Muscle layer of duodenum (tissue), 2 donors: Measurements from ENCODE around the gene NCOA1.
"Not testable (repeated sequence)": the region's sequence is repeated elsewhere in the genome, so short reads cannot be mapped to it uniquely, and the experiment has no call there.

ENCODE experiments used
- H3K27ac ChIP-seq: one replicate; pipeline ENCODE4 v1.7.0; 2013; ENCODE audit warnings: mild to moderate bottlenecking, low read length
- H3K27me3 ChIP-seq: one replicate; pipeline ENCODE4 v1.7.0; 2013; ENCODE audit warnings: low read depth, mild to moderate bottlenecking, control low read depth, low read length
- H3K36me3 ChIP-seq, 2 donors: one replicate each; pipeline ENCODE4 v1.7.0; 2013; ENCODE audit warnings: low read length in 2 of 2, control low read depth in 1 of 2, mild to moderate bottlenecking in 1 of 2; ENCODE audit not compliant: insufficient read depth in 2 of 2, control insufficient read depth in 1 of 2
- H3K4me1 ChIP-seq, 2 donors: one replicate each; pipeline ENCODE4 v1.7.0; 2013; ENCODE audit warnings: low read length in 2 of 2, mild to moderate bottlenecking in 2 of 2, control low read depth in 1 of 2, moderate library complexity in 1 of 2; ENCODE audit not compliant: insufficient read depth in 2 of 2, control insufficient read depth in 1 of 2
- H3K4me3 ChIP-seq, 2 donors: one replicate each; pipeline ENCODE4 v1.7.0; 2013; ENCODE audit warnings: low read length in 2 of 2, low read depth in 1 of 2, mild to moderate bottlenecking in 1 of 2
- H3K9me3 ChIP-seq, 2 donors: one replicate each; pipeline ENCODE4 v1.7.0; 2013; ENCODE audit warnings: low read length in 2 of 2, control low read depth in 1 of 2, mild to moderate bottlenecking in 1 of 2; ENCODE audit not compliant: control insufficient read depth in 1 of 2
- donor health status: healthy.

Gene NCOA1

DNA sequence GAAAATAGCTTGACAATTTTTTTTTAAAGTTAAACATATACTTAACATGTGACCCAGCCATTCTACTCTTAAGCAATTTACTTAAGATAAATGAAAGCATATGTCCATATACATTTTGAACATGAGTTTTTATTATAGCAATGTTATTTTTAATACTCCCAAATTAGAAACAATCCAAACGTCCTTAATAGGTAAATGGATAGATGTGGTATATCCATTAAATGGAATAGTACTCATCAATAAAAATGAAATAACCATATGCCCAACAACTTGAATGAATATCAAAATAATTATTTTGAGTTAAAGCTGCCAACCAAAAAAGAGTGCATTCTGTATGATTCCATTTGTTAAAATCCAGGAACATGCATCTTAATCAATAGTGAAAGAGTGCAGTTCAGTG lies 29.1 kb downstream of the NCOA1 start:
- no peak overlapping the region for H3K27ac ChIP-seq
- no peaks in the 10 kb centered on the region for H3K36me3 ChIP-seq
- H3K4me1 ChIP-seq: peaks cover 0 to 6% of the 10 kb centered on the region in 2 donors
- H3K27me3 ChIP-seq: no peaks in the 10 kb centered on the region
- no peak overlapping the region for H3K4me3 ChIP-seq
- H3K9me3 ChIP-seq: no peaks in the 10 kb centered on the region

- H3K36me3 ChIP-seq: no peaks in the 10 kb centered on the region
- H3K27ac ChIP-seq: no peak overlapping the region
Measured at GRCh38 chr2:24521162-24521857, 30.3 kb downstream of the NCOA1 start.

GRCh38 chr2:24521975-24522639 lies 31.1 kb downstream of the NCOA1 start:
- Histone ChIP-seq H3K27me3 (no peaks in the 10 kb centered on the region), H3K36me3 (no peaks in the 10 kb centered on the region), H3K9me3 (no peaks in the 10 kb centered on the region), H3K27ac (no peak overlapping the region), H3K4me1 (peaks cover 0 to 6% of the 10 kb centered on the region in 2 donors), H3K4me3 (no peak overlapping the region)

More at GRCh38 chr2:24521162-24521857, 30.3 kb downstream of the NCOA1 start:
- Histone ChIP-seq H3K27me3 (no peaks in the 10 kb centered on the region), H3K4me3 (no peak overlapping the region), H3K4me1 (peaks cover 0 to 6% of the 10 kb centered on the region in 2 donors), H3K9me3 (no peaks in the 10 kb centered on the region)

DNA sequence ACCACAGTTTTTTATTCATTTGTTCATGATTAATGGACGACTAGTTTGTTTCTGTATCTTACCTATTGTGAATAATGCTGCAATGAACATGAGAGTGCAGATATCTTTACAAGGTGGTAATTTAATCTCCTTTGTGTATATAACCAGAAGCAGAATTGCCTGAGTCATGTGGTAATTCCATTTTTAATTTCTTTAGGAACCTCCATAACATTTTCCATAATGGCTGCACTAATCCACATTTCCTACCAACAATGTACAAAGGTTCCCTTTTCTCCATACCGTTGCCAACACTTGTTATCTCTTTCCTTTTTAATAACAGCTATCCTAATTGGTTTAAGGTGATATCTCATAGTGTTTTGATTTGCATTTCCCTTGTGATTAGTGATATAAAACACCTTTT lies 36.5 kb downstream of the NCOA1 start:
- no peaks in the 10 kb centered on the region for H3K27me3 ChIP-seq
- H3K4me3 ChIP-seq: no peak overlapping the region
- no peak overlapping the region for H3K27ac ChIP-seq
- no peaks in the 10 kb centered on the region for H3K36me3 ChIP-seq
- no peaks in the 10 kb centered on the region for H3K4me1 ChIP-seq
- no peaks in the 10 kb centered on the region for H3K9me3 ChIP-seq

- H3K4me3 ChIP-seq: no peak overlapping the region
- H3K4me1 ChIP-seq: no peaks in the 10 kb centered on the region
- no peaks in the 10 kb centered on the region for H3K9me3 ChIP-seq
- no peaks in the 10 kb centered on the region for H3K36me3 ChIP-seq
- H3K27me3 ChIP-seq: no peaks in the 10 kb centered on the region
- no peak overlapping the region for H3K27ac ChIP-seq
Measured at GRCh38 chr2:24530796-24531195, 39.7 kb downstream of the NCOA1 start.

DNA sequence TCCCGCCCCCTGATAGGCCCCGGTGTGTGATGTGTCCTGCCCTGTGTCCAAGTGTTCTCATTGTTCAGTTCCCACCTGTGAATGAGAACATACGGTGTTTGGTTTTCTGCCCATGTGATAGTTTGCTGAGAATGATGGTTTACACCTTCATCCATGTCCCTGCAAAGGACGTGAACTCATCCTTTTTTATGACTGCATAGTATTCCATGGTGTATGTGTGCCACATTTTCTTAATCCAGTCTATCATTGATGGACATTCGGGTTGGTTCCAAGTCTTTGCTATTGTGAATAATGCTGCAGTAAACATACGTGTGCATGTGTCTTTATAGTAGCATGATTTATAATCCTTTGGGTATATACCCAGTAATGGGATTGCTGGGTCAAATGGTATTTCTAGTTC lies 40.6 kb downstream of the NCOA1 start:
- H3K27me3 ChIP-seq, H3K4me3 ChIP-seq, H3K4me1 ChIP-seq, H3K9me3 ChIP-seq, H3K27ac ChIP-seq, H3K36me3 ChIP-seq: not testable (repeated sequence)

DNA sequence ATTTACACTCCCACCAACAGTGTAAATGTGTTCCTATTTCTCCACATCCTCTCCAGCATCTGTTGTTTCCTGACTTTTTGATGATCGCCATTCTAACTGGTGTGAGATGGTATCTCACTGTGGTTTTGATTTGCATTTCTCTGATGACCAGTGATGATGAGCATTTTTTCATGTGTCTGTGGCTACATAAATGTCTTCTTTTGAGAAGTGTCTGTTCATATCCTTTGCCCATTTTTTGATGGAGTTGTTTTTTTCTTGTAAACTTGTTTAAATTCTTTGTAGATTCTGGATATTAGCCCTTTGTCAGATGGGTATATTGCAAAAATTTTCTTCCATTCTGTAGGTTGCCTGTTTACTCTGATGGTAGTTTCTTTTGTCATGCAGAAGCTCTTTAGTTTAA lies 41.0 kb downstream of the NCOA1 start:
- H3K27me3 ChIP-seq, H3K4me1 ChIP-seq, H3K9me3 ChIP-seq, H3K36me3 ChIP-seq, H3K27ac ChIP-seq, H3K4me3 ChIP-seq: not testable (repeated sequence)

DNA sequence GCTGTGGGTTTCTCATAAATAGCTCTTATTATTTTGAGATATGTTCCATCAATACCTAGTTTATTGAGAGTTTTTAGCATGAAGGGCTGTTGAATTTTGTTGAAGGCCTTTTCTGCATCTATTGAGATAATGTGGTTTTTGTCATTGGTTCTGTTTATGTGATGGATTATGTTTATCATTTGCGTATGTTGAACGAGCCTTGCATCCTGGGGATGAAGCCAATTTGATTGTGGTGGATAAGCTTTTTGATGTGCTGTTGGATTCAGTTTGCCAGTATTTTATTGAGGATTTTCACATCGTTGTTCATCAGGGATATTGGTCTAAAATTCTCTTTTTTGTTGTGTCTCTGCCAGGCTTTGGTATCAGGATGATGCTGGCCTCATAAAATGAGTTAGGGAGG lies 42.5 kb downstream of the NCOA1 start:
- H3K4me3 ChIP-seq, H3K27ac ChIP-seq: not testable (repeated sequence)

GRCh38 chr2:24538720-24539119 lies 47.7 kb downstream of the NCOA1 start:
- no peaks in the 10 kb centered on the region for H3K27me3 ChIP-seq
- H3K4me1 ChIP-seq: no peaks in the 10 kb centered on the region
- no peak overlapping the region for H3K27ac ChIP-seq
- H3K9me3 ChIP-seq: no peaks in the 10 kb centered on the region
- H3K4me3 ChIP-seq: no peak overlapping the region
- peaks cover 0 to 4% of the 10 kb centered on the region in 2 donors for H3K36me3 ChIP-seq

More for the DNA sequence above, 42.5 kb downstream of the NCOA1 start:
- H3K9me3 ChIP-seq, H3K36me3 ChIP-seq, H3K4me1 ChIP-seq, H3K27me3 ChIP-seq: not testable (repeated sequence)

GRCh38 chr2:24539258-24539657 lies 48.2 kb downstream of the NCOA1 start:
- H3K36me3 ChIP-seq: peaks cover 0 to 4% of the 10 kb centered on the region in 2 donors
- H3K27ac ChIP-seq: no peak overlapping the region
- no peaks in the 10 kb centered on the region for H3K4me1 ChIP-seq
- no peaks in the 10 kb centered on the region for H3K27me3 ChIP-seq
- H3K4me3 ChIP-seq: no peak overlapping the region
- H3K9me3 ChIP-seq: no peaks in the 10 kb centered on the region

GRCh38 chr2:24540011-24540477 lies 49.0 kb downstream of the NCOA1 start:
- no peaks in the 10 kb centered on the region for H3K27me3 ChIP-seq

More at GRCh38 chr2:24540011-24540477, 49.0 kb downstream of the NCOA1 start:
- no peaks in the 10 kb centered on the region for H3K4me1 ChIP-seq
- no peak overlapping the region for H3K4me3 ChIP-seq
- H3K36me3 ChIP-seq: peaks cover 0 to 4% of the 10 kb centered on the region in 2 donors
- H3K27ac ChIP-seq: no peak overlapping the region
- no peaks in the 10 kb centered on the region for H3K9me3 ChIP-seq
